Gastrocnemius medialis (tissue), 4 donors: ENCODE results near the gene FHOD1.

ENCODE experiments used
- CTCF ChIP-seq, 5 experiments: fragments of 450-650 bp in 3 of 5; fragments of 200-600 bp in 2 of 5; sonication (generic) in 2 of 5; IDR thresholded peaks in 4 of 5; conservative IDR thresholded peaks in 1 of 5; 1 replicate in 4 of 5; 2 replicates in 1 of 5; pipeline ENCODE4 v1.5.1; 2016 to 2019; ENCODE audit warnings: antibody characterized with exemption in 5 of 5, mild to moderate bottlenecking in 3 of 5, moderate library complexity in 3 of 5
- POLR2A ChIP-seq, 2 donors: fragments of 450-650 bp; IDR thresholded peaks; one replicate each; pipeline ENCODE4 v1.6.1; 2017; ENCODE audit warnings: antibody characterized with exemption in 2 of 2, mild to moderate bottlenecking in 2 of 2, moderate library complexity in 2 of 2

- TF ChIP-seq CTCF (IDR thresholded peaks at IDR 0.05 in 4 of 5, conservative IDR thresholded peaks at IDR 0.05 in 1 of 5) (peak in 1 of 5 experiments; percentile 7), POLR2A (IDR thresholded peaks at IDR 0.05) (no peak)
These were observed 31.6 kb upstream of the FHOD1 start for GRCh38 chr16:67278773-67279295.
